H9 (cell line): Measurements from ENCODE around the gene CCDC85A. TPM values are rescaled to one million over a fixed set of nuclear protein-coding genes. Genes with fewer than 3 reads are reported as not detected.

Experiments
- DNase-seq: peaks from one replicate; pipeline ENCODE4 v3.0.0-alpha.2; 2017
- H2AFZ ChIP-seq: one replicate; pipeline ENCODE4 v1.6.1; 2013; ENCODE audit warnings: mild to moderate bottlenecking, low read length, control low read depth, moderate library complexity
- H2AK5ac ChIP-seq: 2 replicates; pipeline ENCODE4 v1.6.1; 2013; ENCODE audit warnings: low read length, control low read depth, mixed read lengths; ENCODE audit not compliant: insufficient read length
- H2BK120ac ChIP-seq: one replicate; pipeline ENCODE4 v1.6.1; 2013; ENCODE audit warnings: low read depth, mild to moderate bottlenecking, low read length, control low read depth, inconsistent platforms; ENCODE audit not compliant: poor library complexity, severe bottlenecking
- H2BK12ac ChIP-seq: 2 replicates; pipeline ENCODE4 v1.6.1; 2013; ENCODE audit warnings: low read length, control low read depth, mixed read lengths, low read depth; ENCODE audit not compliant: insufficient read length
- H2BK15ac ChIP-seq: 2 replicates; pipeline ENCODE4 v1.6.1; 2013; ENCODE audit warnings: low read depth, low read length, control low read depth
- H2BK20ac ChIP-seq: one replicate; pipeline ENCODE4 v1.6.1; 2013; ENCODE audit warnings: low read depth, mild to moderate bottlenecking, low read length, control low read depth, inconsistent platforms; ENCODE audit not compliant: poor library complexity, severe bottlenecking
- H2BK5ac ChIP-seq: 2 replicates; pipeline ENCODE4 v1.6.1; 2013; ENCODE audit warnings: low read length, control low read depth, mixed read lengths; ENCODE audit not compliant: insufficient read length
- H3K14ac ChIP-seq: 2 replicates; pipeline ENCODE4 v1.6.1; 2013; ENCODE audit warnings: low read length, control low read depth; ENCODE audit not compliant: insufficient read depth
- H3K18ac ChIP-seq: 2 replicates; pipeline ENCODE4 v1.6.1; 2013; ENCODE audit warnings: low read depth, mild to moderate bottlenecking, mixed read lengths, low read length, control low read depth; ENCODE audit not compliant: insufficient read length
- H3K23ac ChIP-seq: 2 replicates; pipeline ENCODE4 v1.6.1; 2013; ENCODE audit warnings: low read length, control low read depth, mixed read lengths, low read depth; ENCODE audit not compliant: insufficient read length
- H3K23me2 ChIP-seq: 2 replicates; pipeline ENCODE4 v1.6.1; 2013; ENCODE audit warnings: low read depth, mild to moderate bottlenecking, mixed read lengths, low read length, control low read depth; ENCODE audit not compliant: insufficient read length, poor library complexity, severe bottlenecking
- H3K27ac ChIP-seq: 2 replicates; pipeline ENCODE4 v1.5.1; 2013; ENCODE audit warnings: low read length, control low read depth, mixed read lengths, low read depth; ENCODE audit not compliant: insufficient read length
- H3K27me3 ChIP-seq: 2 replicates; pipeline ENCODE4 v1.6.1; 2013; ENCODE audit warnings: low read length, control low read depth, inconsistent platforms; ENCODE audit not compliant: insufficient read depth
- H3K4ac ChIP-seq: 2 replicates; pipeline ENCODE4 v1.6.1; 2013; ENCODE audit warnings: low read depth, mild to moderate bottlenecking, control low read depth, inconsistent platforms, low read length, moderate library complexity
- H3K4me1 ChIP-seq: 2 replicates; pipeline ENCODE4 v1.6.1; 2013; ENCODE audit warnings: low read length, control low read depth, inconsistent platforms; ENCODE audit not compliant: insufficient read depth
- H3K4me2 ChIP-seq: 2 replicates; pipeline ENCODE4 v1.6.1; 2013; ENCODE audit warnings: low read length, control low read depth, mixed read lengths; ENCODE audit not compliant: insufficient read length, insufficient read depth
- H3K56ac ChIP-seq: 2 replicates; pipeline ENCODE4 v1.6.1; 2013; ENCODE audit warnings: low read depth, mild to moderate bottlenecking, mixed read lengths, low read length, control low read depth; ENCODE audit not compliant: insufficient read length
- H3K79me1 ChIP-seq: 2 replicates; pipeline ENCODE4 v1.6.1; 2013; ENCODE audit warnings: low read depth, mild to moderate bottlenecking, moderate library complexity, low read length, control low read depth, inconsistent platforms; ENCODE audit not compliant: insufficient read depth, poor library complexity, severe bottlenecking
- H3K79me2 ChIP-seq: 2 replicates; pipeline ENCODE4 v1.6.1; 2013; ENCODE audit warnings: low read length, control low read depth, inconsistent platforms; ENCODE audit not compliant: insufficient read depth
- H3K9ac ChIP-seq: 2 replicates; pipeline ENCODE4 v1.6.1; 2013; ENCODE audit warnings: low read length, control low read depth, mixed read lengths; ENCODE audit not compliant: insufficient read length; ENCODE audit errors: extremely low read depth
- H3K9me3 ChIP-seq: one replicate; pipeline ENCODE4 v1.6.1; 2013; ENCODE audit warnings: low read depth, low read length, inconsistent platforms; ENCODE audit not compliant: control insufficient read depth
- H3T11ph ChIP-seq: one replicate; pipeline ENCODE4 v1.6.1; 2013; ENCODE audit warnings: mild to moderate bottlenecking, low read length, control low read depth, inconsistent platforms
- H4K20me1 ChIP-seq: one replicate; pipeline ENCODE4 v1.6.1; 2013; ENCODE audit not compliant: control insufficient read depth, insufficient read length, insufficient read depth
- H4K5ac ChIP-seq: 2 replicates; pipeline ENCODE4 v1.6.1; 2013; ENCODE audit warnings: low read depth, mild to moderate bottlenecking, mixed read lengths, low read length, control low read depth; ENCODE audit not compliant: insufficient read length
- H4K8ac ChIP-seq: replicated peaks from 2 replicates; pipeline ENCODE4 v1.6.1; 2013; ENCODE audit warnings: low read length, control low read depth, mixed read lengths, low read depth; ENCODE audit not compliant: insufficient read length
- H4K91ac ChIP-seq: 2 replicates; pipeline ENCODE4 v1.6.1; 2013; ENCODE audit warnings: low read depth, mild to moderate bottlenecking, moderate library complexity, mixed read lengths, low read length, control low read depth; ENCODE audit not compliant: insufficient read length
- H3K27ac Mint-ChIP-seq, 3 experiments: 2 replicates in 2 of 3; 3 replicates in 1 of 3; pipeline ENCODE4 v1.8.0; 2020 to 2021; ENCODE audit warnings: mixed read lengths in 3 of 3, mild to moderate bottlenecking in 1 of 3, moderate library complexity in 1 of 3
- H3K27me3 Mint-ChIP-seq: 2 replicates; pipeline ENCODE4 v1.8.0; 2021; ENCODE audit warnings: low read depth, mild to moderate bottlenecking, moderate library complexity, mixed read lengths
- H3K36me3 Mint-ChIP-seq, 3 experiments: 2 replicates in 2 of 3; 3 replicates in 1 of 3; pipeline ENCODE4 v1.8.0; 2020 to 2021; ENCODE audit warnings: low read depth in 3 of 3, mixed read lengths in 3 of 3; ENCODE audit not compliant: insufficient read depth in 1 of 3
- H3K4me1 Mint-ChIP-seq, 2 experiments: 2 replicates each; pipeline ENCODE4 v1.8.0; 2020; ENCODE audit warnings: mixed read lengths in 2 of 2
- H3K4me3 Mint-ChIP-seq, 2 experiments: 2 replicates in 1 of 2; 3 replicates in 1 of 2; pipeline ENCODE4 v1.8.0; 2020 to 2021; ENCODE audit warnings: mild to moderate bottlenecking in 2 of 2, mixed read lengths in 2 of 2, moderate library complexity in 1 of 2
- H3K9me3 Mint-ChIP-seq, 2 experiments: 2 replicates in 1 of 2; 3 replicates in 1 of 2; pipeline ENCODE4 v1.8.0; 2020; ENCODE audit warnings: mild to moderate bottlenecking in 2 of 2, mixed read lengths in 2 of 2, moderate library complexity in 1 of 2
- CTCF ChIP-seq: fragments of 200-600 bp; sonication (generic); conservative IDR thresholded peaks from 3 replicates; pipeline ENCODE4 v1.8.0; 2021; ENCODE audit warnings: antibody characterized with exemption, mild to moderate bottlenecking
- WGBS: extraction: QIAGEN DNeasy Blood & Tissue Kit; methylation state at CpG from one replicate; pipeline ENCODE4 v1.1.7; 2013; ENCODE audit warnings: missing lambda C conversion rate, low lambda C conversion rate, mixed read lengths; ENCODE audit not compliant: insufficient read length; ENCODE audit errors: extremely low coverage; 5-methylcytosine and 5-hydroxymethylcytosine counted together
- total RNA-seq: library from RNA; stranded (reverse); gene quantifications from 2 replicates; pipeline ENCODE4 v1.2.1, GENCODE V29; 2021

The CCDC85A gene
- total RNA-seq, 1 experiment from 2014 or later, result 0.17 TPM

GRCh38 chr2:56313500-56313921, 129.7 kb downstream of the CCDC85A start:
- Histone ChIP-seq H2BK15ac (no peak overlapping the region), H3K4me2 (no peak overlapping the region), H3K56ac (no peak overlapping the region), H2BK20ac (no peak overlapping the region), H3K23ac (no peak overlapping the region), H3K18ac (no peak overlapping the region), H3K79me1 (no peaks in the 10 kb centered on the region), H3K9me3 (no peaks in the 10 kb centered on the region), H2AK5ac (no peak overlapping the region), H3K23me2 (no peaks in the 10 kb centered on the region), H3K14ac (no peak overlapping the region), H4K8ac (no peak overlapping the region), H3K79me2 (no peaks in the 10 kb centered on the region), H3T11ph (no peak overlapping the region), H4K5ac (no peak overlapping the region), H3K9ac (no peak overlapping the region), H3K4me1 (peaks cover 2% of the 10 kb centered on the region; the same call in 1 of the 2 replicates), H4K91ac (no peak overlapping the region), H3K27me3 (no peaks in the 10 kb centered on the region), H4K20me1 (no peaks in the 10 kb centered on the region), H2AFZ (no peak overlapping the region), H2BK12ac (no peak overlapping the region), H3K4ac (no peak overlapping the region), H2BK5ac (no peak overlapping the region), H2BK120ac (no peak overlapping the region), H3K27ac (no peak overlapping the region)
- Mint-ChIP-seq H3K4me1 (peaks cover 4% of the 10 kb centered on the region in 2 experiments; a peak in 3 of 4 replicates), H3K27me3 (no peaks in the 10 kb centered on the region), H3K9me3 (no peaks in the 10 kb centered on the region), H3K27ac (no peak overlapping the region; a peak in 1 of 7 replicates), H3K36me3 (no peaks in the 10 kb centered on the region), H3K4me3 (no peak overlapping the region)
- no peak for DNase-seq
- TF ChIP-seq CTCF, result no peak
- no CpG with 5 or more reads among the region's 1 CpG for WGBS
